Loucy (cell line): Measurements from ENCODE around the gene TNNI2.

Source experiments
- CTCF ChIP-seq: fragments of 200-600 bp; sonication (generic); conservative IDR thresholded peaks from 2 replicates; pipeline ENCODE4 v1.5.1; 2014; ENCODE audit warnings: mild to moderate bottlenecking, antibody characterized with exemption, low read length
- EZH2phosphoT487 ChIP-seq: fragments of 200-600 bp; IDR thresholded peaks from 2 replicates; pipeline ENCODE4 v1.6.1; 2018; ENCODE audit warnings: antibody characterized with exemption, mild to moderate bottlenecking, moderate library complexity, borderline replicate concordance

- TF ChIP-seq CTCF (no peak), EZH2phosphoT487 (no peak)
These were observed 6.3 kb downstream of the TNNI2 start for GRCh38 chr11:1845095-1845429.
